Measurements from ENCODE around the gene CHEK2.

DNA sequence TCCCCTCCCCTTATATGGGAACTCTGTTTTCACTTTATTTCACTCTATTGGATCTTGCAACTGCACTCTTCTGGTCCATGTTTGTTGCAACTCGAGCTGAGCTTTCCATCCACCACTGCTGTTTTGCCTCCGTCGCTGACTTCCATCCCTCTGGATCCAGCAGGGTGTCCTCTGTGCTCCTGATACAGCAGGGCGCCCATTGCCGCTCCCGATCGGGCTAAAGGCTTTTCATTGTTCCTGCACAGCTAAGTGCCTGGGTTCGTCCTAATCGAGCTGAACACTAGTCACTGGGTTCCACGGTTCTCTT, 19.8 kb upstream of the CHEK2 start:
- TF ChIP-seq, protein P1, sequence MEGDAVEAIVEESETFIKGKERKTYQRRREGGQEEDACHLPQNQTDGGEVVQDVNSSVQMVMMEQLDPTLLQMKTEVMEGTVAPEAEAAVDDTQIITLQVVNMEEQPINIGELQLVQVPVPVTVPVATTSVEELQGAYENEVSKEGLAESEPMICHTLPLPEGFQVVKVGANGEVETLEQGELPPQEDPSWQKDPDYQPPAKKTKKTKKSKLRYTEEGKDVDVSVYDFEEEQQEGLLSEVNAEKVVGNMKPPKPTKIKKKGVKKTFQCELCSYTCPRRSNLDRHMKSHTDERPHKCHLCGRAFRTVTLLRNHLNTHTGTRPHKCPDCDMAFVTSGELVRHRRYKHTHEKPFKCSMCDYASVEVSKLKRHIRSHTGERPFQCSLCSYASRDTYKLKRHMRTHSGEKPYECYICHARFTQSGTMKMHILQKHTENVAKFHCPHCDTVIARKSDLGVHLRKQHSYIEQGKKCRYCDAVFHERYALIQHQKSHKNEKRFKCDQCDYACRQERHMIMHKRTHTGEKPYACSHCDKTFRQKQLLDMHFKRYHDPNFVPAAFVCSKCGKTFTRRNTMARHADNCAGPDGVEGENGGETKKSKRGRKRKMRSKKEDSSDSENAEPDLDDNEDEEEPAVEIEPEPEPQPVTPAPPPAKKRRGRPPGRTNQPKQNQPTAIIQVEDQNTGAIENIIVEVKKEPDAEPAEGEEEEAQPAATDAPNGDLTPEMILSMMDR (IDR thresholded peaks at IDR 0.05 in 8 of 11, conservative IDR thresholded peaks at IDR 0.05 in 3 of 11), result no peak
- no peak for TF ChIP-seq POLR2A (IDR thresholded peaks at IDR 0.05)
- no peak for TF ChIP-seq POLR2AphosphoS5 (IDR thresholded peaks at IDR 0.05)

Data from spleen (tissue), 7 donors.